Epithelial cell of esophagus (primary cell): Measurements from ENCODE around the gene FTSJ1.
"Not testable (repeated sequence)": the region's sequence is repeated elsewhere in the genome, so short reads cannot be mapped to it uniquely, and the experiment has no call there.

Experiments
- DNase-seq: peaks from one replicate; pipeline ENCODE4 v3.0.0; 2010; ENCODE audit warnings: low read depth
- H3K4me3 ChIP-seq: 2 replicates; pipeline ENCODE4 v1.5.1; 2011; ENCODE audit warnings: mild to moderate bottlenecking, low read length, control low read depth
- CTCF ChIP-seq: IDR thresholded peaks from 2 replicates; pipeline ENCODE4 v1.5.1; 2011; ENCODE audit warnings: low read depth, mild to moderate bottlenecking, low read length, control low read depth, inconsistent platforms; ENCODE audit not compliant: insufficient read depth; ENCODE audit errors: missing control alignments

FTSJ1 gene

GRCh38 chrX:48521353-48522243, 45.6 kb downstream of the FTSJ1 start, which contains the start of gene EBP:
Gene EBP (plus strand): TSS chrX:48521808. CDS start chrX:48523772, 1,964 bp downstream.
- peak within 1 kb of the TSS; percentile 61 for H3K4me3 ChIP-seq
- DNase-seq = peak; percentile 94
- no peak for TF ChIP-seq CTCF

- DNase-seq = no peak
- peak overlapping the region; percentile 61 for H3K4me3 ChIP-seq
- TF ChIP-seq CTCF = no peak
Observed at GRCh38 chrX:48522291-48522690, 46.3 kb downstream of the FTSJ1 start.

GRCh38 chrX:48523682-48524081, 47.7 kb downstream of the FTSJ1 start:
- H3K4me3 ChIP-seq = no peak overlapping the region
- no peak for DNase-seq
- TF ChIP-seq CTCF = no peak

GRCh38 chrX:48525853-48526252, 49.9 kb downstream of the FTSJ1 start:
- H3K4me3 ChIP-seq, DNase-seq: not testable (repeated sequence)

- no peak for TF ChIP-seq CTCF
- no peak overlapping the region for H3K4me3 ChIP-seq
- peak; percentile 40 for DNase-seq
Observed at GRCh38 chrX:48530736-48531135, 54.7 kb downstream of the FTSJ1 start.

GRCh38 chrX:48531358-48531959, 55.5 kb downstream of the FTSJ1 start:
- DNase-seq = peak; percentile 83
- no peak for TF ChIP-seq CTCF
- no peak overlapping the region for H3K4me3 ChIP-seq

GRCh38 chrX:48532161-48532560, 56.2 kb downstream of the FTSJ1 start:
- no peak overlapping the region for H3K4me3 ChIP-seq
- TF ChIP-seq CTCF = no peak
- no peak for DNase-seq
